GM18498 (cell line): ENCODE results near the gene AK3.

Experiments
- ATAC-seq: cut with Tn5 transposase; IDR thresholded peaks from one replicate; pipeline ENCODE4 v1.9.1; 2021; ENCODE audit warnings: mild to moderate bottlenecking, moderate library complexity; ENCODE audit not compliant: unreplicated experiment

The AK3 gene

GRCh38 chr9:4709380-4709779 lies 31.6 kb downstream of the AK3 start:
- no peak for ATAC-seq

GRCh38 chr9:4706971-4707622 lies 33.9 kb downstream of the AK3 start:
- ATAC-seq, result no peak

DNA sequence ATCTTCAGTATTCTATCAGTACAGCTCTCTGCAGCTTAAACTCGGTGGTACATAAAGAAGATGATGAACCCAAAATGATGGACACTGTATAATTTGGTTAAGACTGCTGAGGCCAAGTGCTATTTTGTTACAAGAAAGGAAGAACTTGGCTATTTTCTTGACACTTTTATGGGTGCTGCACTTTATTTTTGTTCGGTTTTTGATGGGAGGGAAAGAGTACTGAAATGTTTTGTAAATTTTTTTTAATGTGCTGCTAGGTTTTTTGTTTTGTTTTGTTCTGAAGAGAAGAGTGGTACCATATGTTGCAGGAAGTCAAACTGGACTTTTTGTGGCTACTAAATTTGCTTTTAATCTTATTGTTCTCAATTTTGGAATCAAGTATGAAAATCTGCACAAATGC lies 35.0 kb downstream of the AK3 start:
- no peak for ATAC-seq

DNA sequence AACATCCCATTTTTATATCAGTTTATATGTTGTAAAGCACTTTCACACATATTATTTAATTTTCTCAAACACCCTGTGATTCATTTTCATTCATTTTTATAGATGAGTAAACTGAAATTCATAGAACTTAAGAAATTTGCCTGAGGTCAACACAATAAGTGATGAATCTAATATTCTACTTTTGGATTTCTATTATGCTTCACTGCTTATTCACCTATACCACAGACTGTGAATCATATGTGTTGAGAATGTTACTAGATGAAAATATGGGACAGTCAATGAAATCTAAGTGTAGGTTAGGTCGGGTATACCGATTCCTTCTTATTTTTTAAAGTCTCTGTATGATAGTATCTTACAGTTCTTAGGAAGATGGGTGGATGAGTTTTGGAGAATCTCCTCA lies 36.9 kb downstream of the AK3 start:
- no peak for ATAC-seq

- ATAC-seq, result no peak
Observed at GRCh38 chr9:4701526-4701925, 39.5 kb downstream of the AK3 start.

- no peak for ATAC-seq
Observed at GRCh38 chr9:4700932-4701331, 40.1 kb downstream of the AK3 start.

GRCh38 chr9:4700091-4700490 lies 40.9 kb downstream of the AK3 start:
- ATAC-seq, result no peak

- no peak for ATAC-seq
Observed at GRCh38 chr9:4691795-4692194, 49.2 kb downstream of the AK3 start.

- peak; percentile 69 for ATAC-seq
Observed at GRCh38 chr9:4690144-4690543, 50.9 kb downstream of the AK3 start.

DNA sequence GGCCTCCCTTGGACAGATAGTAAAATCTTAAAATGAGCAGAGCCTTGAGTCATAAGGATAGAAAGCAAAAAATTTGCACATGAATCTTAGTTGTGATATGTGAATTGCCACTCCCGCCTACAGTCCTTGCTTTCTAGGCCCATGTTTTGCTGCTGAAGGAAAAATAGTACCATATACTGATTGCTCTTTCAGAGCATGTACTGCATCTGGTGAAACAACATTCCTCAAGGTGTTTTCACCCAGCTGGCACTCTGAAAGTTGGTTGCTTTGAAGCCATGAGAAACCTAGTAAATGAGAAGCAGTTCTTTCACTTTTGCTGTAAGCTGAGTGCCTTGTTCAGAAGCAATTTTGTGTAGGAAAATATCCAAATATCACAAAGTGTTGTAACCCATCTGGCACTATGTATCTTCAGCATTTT lies 51.3 kb downstream of the AK3 start:
- peak; percentile 73 for ATAC-seq

- ATAC-seq, result no peak
Observed at GRCh38 chr9:4689021-4689420, 52.0 kb downstream of the AK3 start.

GRCh38 chr9:4686584-4686983 lies 54.4 kb downstream of the AK3 start:
- ATAC-seq, result no peak

DNA sequence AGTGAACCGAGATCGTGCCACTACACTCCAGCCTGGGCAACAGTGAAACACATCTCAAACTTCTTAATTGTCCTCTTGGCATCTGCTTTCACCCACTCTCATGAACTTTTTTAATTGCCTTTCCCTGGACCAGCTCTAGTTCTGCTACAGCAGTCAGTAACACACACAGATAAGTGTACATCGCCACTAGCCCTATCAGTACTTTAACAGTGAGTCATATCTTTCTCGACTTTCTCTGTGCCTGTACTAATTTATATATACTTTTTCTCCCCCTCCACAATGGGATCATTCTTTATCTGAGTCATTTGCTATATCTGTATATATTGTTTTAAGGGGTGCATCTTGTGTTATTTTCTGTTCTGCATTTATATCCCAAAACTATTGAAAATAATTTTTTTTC lies 54.9 kb downstream of the AK3 start:
- no peak for ATAC-seq

DNA sequence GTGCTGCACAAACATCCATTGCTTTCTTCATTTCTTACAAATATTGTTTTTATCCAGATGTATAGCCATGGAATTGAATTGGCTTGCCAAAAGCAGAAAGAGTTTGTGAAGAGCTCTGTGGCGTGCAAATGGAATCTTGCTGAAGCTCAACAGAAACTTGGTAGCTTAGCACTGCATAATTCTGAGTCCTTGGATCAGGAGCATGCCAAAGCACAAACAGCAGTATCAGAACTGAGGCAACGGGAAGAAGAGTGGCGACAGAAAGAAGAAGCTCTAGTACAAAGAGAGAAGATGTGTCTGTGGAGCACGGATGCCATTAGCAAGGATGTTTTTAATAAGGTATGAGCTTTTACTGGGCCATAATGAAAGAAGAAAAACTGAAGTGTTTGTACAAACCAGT lies 56.2 kb downstream of the AK3 start:
- ATAC-seq, result no peak

DNA sequence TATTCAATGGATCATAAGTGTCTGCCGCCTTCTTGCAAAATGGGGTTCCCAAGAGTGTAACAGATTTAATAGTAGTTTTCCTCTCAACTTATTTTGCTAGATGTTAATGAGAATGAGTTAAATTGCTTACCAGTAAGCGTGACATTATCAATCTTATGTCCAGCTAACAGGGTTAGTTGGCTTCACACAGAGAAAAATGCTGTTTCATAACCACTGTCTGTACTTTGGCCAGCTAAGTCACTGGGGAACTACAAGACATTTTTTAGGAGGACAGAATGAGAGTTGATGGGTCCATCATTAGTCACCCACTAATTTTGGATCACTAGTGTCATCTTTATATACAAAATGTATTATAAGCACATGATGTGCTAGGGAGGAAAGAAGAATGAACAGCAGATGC lies 60.3 kb downstream of the AK3 start:
- no peak for ATAC-seq

GRCh38 chr9:4680173-4680525 lies 60.9 kb downstream of the AK3 start:
- ATAC-seq, result peak; percentile 4

GRCh38 chr9:4679268-4680172 lies 61.5 kb downstream of the AK3 start, which contains the start of gene CDC37L1:
Gene CDC37L1, plus strand, starts transcription at chr9:4679569. Its CDS starts 199 bp downstream, at chr9:4679768.
- ATAC-seq, result peak; percentile 98

- peak; percentile 17 for ATAC-seq
Observed at GRCh38 chr9:4678679-4679267, 62.2 kb downstream of the AK3 start.

GRCh38 chr9:4677392-4677791 lies 63.6 kb downstream of the AK3 start:
- ATAC-seq, result no peak

DNA sequence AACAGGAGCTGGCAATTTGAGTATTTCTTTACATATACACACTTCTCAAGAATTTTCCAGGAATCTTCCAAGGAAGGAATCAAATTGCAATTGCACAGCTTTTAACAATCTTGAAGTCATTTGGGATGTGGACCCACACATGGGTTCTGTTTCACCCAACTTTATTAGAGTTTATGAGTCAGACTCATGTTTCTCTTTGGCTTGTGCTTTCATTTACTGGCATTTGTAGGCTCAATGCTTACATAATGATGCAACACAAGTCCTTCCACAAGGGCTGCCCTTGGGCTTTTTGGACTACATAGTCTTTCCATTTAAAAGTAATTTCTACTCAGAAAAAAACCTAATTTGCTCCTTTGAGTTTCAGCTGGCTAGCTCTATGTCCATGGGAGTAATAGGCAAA lies 66.2 kb downstream of the AK3 start:
- no peak for ATAC-seq

DNA sequence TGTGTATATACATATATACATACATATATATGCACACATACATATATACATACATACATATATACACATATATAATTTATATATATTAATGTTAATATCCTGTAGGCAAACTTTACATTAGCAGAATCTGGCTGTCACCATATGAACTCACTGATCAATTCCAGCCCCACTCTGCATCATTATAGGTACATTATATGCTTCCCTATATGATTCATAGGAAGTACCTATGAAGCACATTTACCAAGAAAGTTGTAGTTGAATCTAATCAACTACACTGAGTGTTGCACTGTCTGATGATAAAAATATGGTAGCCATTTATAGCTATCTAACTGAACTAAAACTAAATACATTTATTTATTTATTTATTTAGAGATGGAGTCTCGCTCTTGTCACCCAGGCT lies 69.3 kb downstream of the AK3 start:
- no peak for ATAC-seq

DNA sequence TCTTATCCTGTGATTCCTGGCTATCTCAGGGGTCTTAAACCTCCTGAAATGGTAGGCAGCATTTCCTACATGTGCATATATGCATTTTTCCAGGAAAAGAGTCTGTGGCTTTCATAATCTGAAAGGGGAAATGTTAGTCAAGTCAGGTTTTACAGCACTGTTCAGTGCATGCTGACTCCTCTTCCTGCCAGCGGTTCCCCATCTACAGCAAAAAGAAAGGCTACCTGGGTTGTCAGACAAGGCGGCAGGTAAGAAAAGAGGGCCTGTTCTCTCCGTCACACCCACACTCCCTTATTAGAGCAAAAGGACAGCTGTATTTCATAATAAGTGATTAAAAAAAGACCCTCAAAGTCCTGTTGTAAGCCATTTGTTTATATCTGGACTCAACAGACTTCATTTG lies 70.4 kb downstream of the AK3 start:
- no peak for ATAC-seq
